KMS-11 (cell line): ENCODE data around the gene FKBP7.

Experiments used
- H2AFZ ChIP-seq: fragments of 200-600 bp; sonication (generic); 2 replicates; pipeline ENCODE4 v1.6.1; 2016; ENCODE audit warnings: antibody characterized with exemption, mixed run types, low read depth
- H3K27ac ChIP-seq: fragments of 200-600 bp; sonication (generic); 2 replicates; pipeline ENCODE4 v1.6.1; 2016; ENCODE audit warnings: mild to moderate bottlenecking, mixed run types
- H3K27me3 ChIP-seq: fragments of 200-600 bp; sonication (generic); 2 replicates; pipeline ENCODE4 v1.6.1; 2017; ENCODE audit warnings: mild to moderate bottlenecking, low read depth, mixed run types, moderate library complexity; ENCODE audit not compliant: insufficient read depth
- H3K36me3 ChIP-seq: fragments of 200-600 bp; sonication (generic); 2 replicates; pipeline ENCODE4 v1.6.1; 2017; ENCODE audit warnings: mild to moderate bottlenecking, mixed run types; ENCODE audit not compliant: insufficient read depth
- H3K4me1 ChIP-seq: fragments of 200-600 bp; sonication (generic); 2 replicates; pipeline ENCODE4 v1.6.1; 2016; ENCODE audit warnings: mild to moderate bottlenecking, low read depth, mixed run types; ENCODE audit not compliant: poor library complexity, severe bottlenecking
- H3K4me2 ChIP-seq: fragments of 200-600 bp; sonication (generic); 2 replicates; pipeline ENCODE4 v1.7.0; 2016; ENCODE audit warnings: mild to moderate bottlenecking, mixed run types
- H3K4me3 ChIP-seq: fragments of 200-600 bp; sonication (generic); IDR thresholded peaks from 2 replicates; pipeline ENCODE4 v1.6.1; 2017; ENCODE audit warnings: low read depth, low read length, mixed read lengths; ENCODE audit not compliant: insufficient read depth
- H3K79me2 ChIP-seq: fragments of 200-600 bp; sonication (generic); 2 replicates; pipeline ENCODE4 v1.6.1; 2016; ENCODE audit warnings: low read depth, mixed run types; ENCODE audit not compliant: insufficient read depth
- H3K9ac ChIP-seq: fragments of 200-600 bp; sonication (generic); 2 replicates; pipeline ENCODE4 v1.6.1; 2016; ENCODE audit warnings: mild to moderate bottlenecking, mixed run types
- H4K20me1 ChIP-seq: fragments of 200-600 bp; sonication (generic); 2 replicates; pipeline ENCODE4 v1.6.1; 2016; ENCODE audit warnings: mild to moderate bottlenecking, mixed run types; ENCODE audit not compliant: insufficient read depth
- CTCF ChIP-seq: fragments of 200-600 bp; sonication (generic); conservative IDR thresholded peaks from 2 replicates; pipeline ENCODE4 v1.6.1; 2017; ENCODE audit warnings: low read depth, mild to moderate bottlenecking, antibody characterized with exemption, low read length, moderate library complexity, mixed read lengths

FKBP7 gene

GRCh38 chr2:178469219-178469849 is 9.1 kb downstream of the FKBP7 start:
- H3K4me2 ChIP-seq, result no peak overlapping the region
- no peak overlapping the region for H3K27ac ChIP-seq
- H3K4me1 ChIP-seq, result no peaks in the 10 kb centered on the region
- no peak overlapping the region for H2AFZ ChIP-seq
- H3K27me3 ChIP-seq, result no peaks in the 10 kb centered on the region
- no peaks in the 10 kb centered on the region for H3K79me2 ChIP-seq
- no peak overlapping the region for H3K9ac ChIP-seq
- TF ChIP-seq CTCF, result no peak
- no peak overlapping the region for H3K4me3 ChIP-seq
- no peaks in the 10 kb centered on the region for H4K20me1 ChIP-seq
- H3K36me3 ChIP-seq, result no peaks in the 10 kb centered on the region

GRCh38 chr2:178457390-178457886 is 21.0 kb downstream of the FKBP7 start:
- no peaks in the 10 kb centered on the region for H3K36me3 ChIP-seq
- no peak overlapping the region for H3K4me3 ChIP-seq
- H3K9ac ChIP-seq, result no peak overlapping the region
- H2AFZ ChIP-seq, result no peak overlapping the region
- no peaks in the 10 kb centered on the region for H4K20me1 ChIP-seq
- no peak overlapping the region for H3K4me2 ChIP-seq
- no peaks in the 10 kb centered on the region for H3K4me1 ChIP-seq
- H3K79me2 ChIP-seq, result no peaks in the 10 kb centered on the region
- no peak for TF ChIP-seq CTCF
- H3K27me3 ChIP-seq, result no peaks in the 10 kb centered on the region
- no peak overlapping the region for H3K27ac ChIP-seq

- Histone ChIP-seq H4K20me1 (no peaks in the 10 kb centered on the region), H2AFZ (no peak overlapping the region), H3K27me3 (no peaks in the 10 kb centered on the region), H3K4me2 (no peak overlapping the region), H3K79me2 (no peaks in the 10 kb centered on the region), H3K27ac (no peak overlapping the region), H3K9ac (no peak overlapping the region), H3K36me3 (no peaks in the 10 kb centered on the region), H3K4me1 (peaks cover 4% of the 10 kb centered on the region), H3K4me3 (no peak overlapping the region)
- TF ChIP-seq CTCF, result no peak
Observed at GRCh38 chr2:178455947-178456346, 22.5 kb downstream of the FKBP7 start.

- H3K4me3 ChIP-seq, result no peak overlapping the region
- no peak overlapping the region for H2AFZ ChIP-seq
- no peak for TF ChIP-seq CTCF
Observed at GRCh38 chr2:178452870-178453269, 25.5 kb downstream of the FKBP7 start.

More at GRCh38 chr2:178452870-178453269, 25.5 kb downstream of the FKBP7 start:
- H3K27me3 ChIP-seq, result no peaks in the 10 kb centered on the region
- H3K4me1 ChIP-seq, result peaks cover 26% of the 10 kb centered on the region
- H4K20me1 ChIP-seq, result no peaks in the 10 kb centered on the region
- H3K27ac ChIP-seq, result no peak overlapping the region
- H3K4me2 ChIP-seq, result no peak overlapping the region
- no peak overlapping the region for H3K9ac ChIP-seq
- peaks cover 15% of the 10 kb centered on the region; the same call in 1 of the 2 replicates for H3K79me2 ChIP-seq
- no peaks in the 10 kb centered on the region for H3K36me3 ChIP-seq
